KMS-11 (cell line): ENCODE data around the gene UBE2H.
A peak's percentile ranks its signal among the peaks of the same experiment; 100 is the strongest.

Experiments
- H2AFZ ChIP-seq: fragments of 200-600 bp; sonication (generic); 2 replicates; pipeline ENCODE4 v1.6.1; 2016; ENCODE audit warnings: antibody characterized with exemption, mixed run types, low read depth
- H3K27ac ChIP-seq: fragments of 200-600 bp; sonication (generic); 2 replicates; pipeline ENCODE4 v1.6.1; 2016; ENCODE audit warnings: mild to moderate bottlenecking, mixed run types
- H3K27me3 ChIP-seq: fragments of 200-600 bp; sonication (generic); 2 replicates; pipeline ENCODE4 v1.6.1; 2017; ENCODE audit warnings: mild to moderate bottlenecking, low read depth, mixed run types, moderate library complexity; ENCODE audit not compliant: insufficient read depth
- H3K36me3 ChIP-seq: fragments of 200-600 bp; sonication (generic); 2 replicates; pipeline ENCODE4 v1.6.1; 2017; ENCODE audit warnings: mild to moderate bottlenecking, mixed run types; ENCODE audit not compliant: insufficient read depth
- H3K4me1 ChIP-seq: fragments of 200-600 bp; sonication (generic); 2 replicates; pipeline ENCODE4 v1.6.1; 2016; ENCODE audit warnings: mild to moderate bottlenecking, low read depth, mixed run types; ENCODE audit not compliant: poor library complexity, severe bottlenecking
- H3K4me2 ChIP-seq: fragments of 200-600 bp; sonication (generic); 2 replicates; pipeline ENCODE4 v1.7.0; 2016; ENCODE audit warnings: mild to moderate bottlenecking, mixed run types
- H3K4me3 ChIP-seq: fragments of 200-600 bp; sonication (generic); IDR thresholded peaks from 2 replicates; pipeline ENCODE4 v1.6.1; 2017; ENCODE audit warnings: low read depth, low read length, mixed read lengths; ENCODE audit not compliant: insufficient read depth
- H3K79me2 ChIP-seq: fragments of 200-600 bp; sonication (generic); 2 replicates; pipeline ENCODE4 v1.6.1; 2016; ENCODE audit warnings: low read depth, mixed run types; ENCODE audit not compliant: insufficient read depth
- H3K9ac ChIP-seq: fragments of 200-600 bp; sonication (generic); 2 replicates; pipeline ENCODE4 v1.6.1; 2016; ENCODE audit warnings: mild to moderate bottlenecking, mixed run types
- H4K20me1 ChIP-seq: fragments of 200-600 bp; sonication (generic); 2 replicates; pipeline ENCODE4 v1.6.1; 2016; ENCODE audit warnings: mild to moderate bottlenecking, mixed run types; ENCODE audit not compliant: insufficient read depth
- CTCF ChIP-seq: fragments of 200-600 bp; sonication (generic); conservative IDR thresholded peaks from 2 replicates; pipeline ENCODE4 v1.6.1; 2017; ENCODE audit warnings: low read depth, mild to moderate bottlenecking, antibody characterized with exemption, low read length, moderate library complexity, mixed read lengths

UBE2H gene

GRCh38 chr7:129831424-129832058 is 121.2 kb downstream of the UBE2H start:
- no peaks in the 10 kb centered on the region for H4K20me1 ChIP-seq
- H3K4me2 ChIP-seq = no peak overlapping the region
- H3K4me3 ChIP-seq = no peak overlapping the region
- H3K36me3 ChIP-seq = no peaks in the 10 kb centered on the region
- no peaks in the 10 kb centered on the region for H3K27me3 ChIP-seq
- H3K79me2 ChIP-seq = no peaks in the 10 kb centered on the region
- H3K4me1 ChIP-seq = peaks cover 49% of the 10 kb centered on the region
- no peak for TF ChIP-seq CTCF
- no peak overlapping the region for H3K9ac ChIP-seq
- no peak overlapping the region for H2AFZ ChIP-seq
- H3K27ac ChIP-seq = no peak overlapping the region

GRCh38 chr7:129830949-129831348 is 121.8 kb downstream of the UBE2H start:
- H3K9ac ChIP-seq = no peak overlapping the region
- H3K4me1 ChIP-seq = peaks cover 49% of the 10 kb centered on the region
- no peaks in the 10 kb centered on the region for H3K36me3 ChIP-seq
- H3K27ac ChIP-seq = no peak overlapping the region
- no peaks in the 10 kb centered on the region for H3K79me2 ChIP-seq
- H2AFZ ChIP-seq = no peak overlapping the region
- no peaks in the 10 kb centered on the region for H3K27me3 ChIP-seq
- no peak overlapping the region for H3K4me3 ChIP-seq
- no peaks in the 10 kb centered on the region for H4K20me1 ChIP-seq
- TF ChIP-seq CTCF = no peak
- no peak overlapping the region for H3K4me2 ChIP-seq

- no peaks in the 10 kb centered on the region for H3K36me3 ChIP-seq
- no peaks in the 10 kb centered on the region for H3K27me3 ChIP-seq
- peak overlapping the region; percentile 10; the same call in 1 of the 2 replicates for H3K4me2 ChIP-seq
- 0 out of 2 replicates have a peak overlapping the region, but pooled peaks have one; percentile 1 for H2AFZ ChIP-seq
- H3K4me3 ChIP-seq = no peak overlapping the region
- H3K4me1 ChIP-seq = peaks cover 39% of the 10 kb centered on the region
- no peaks in the 10 kb centered on the region for H4K20me1 ChIP-seq
- TF ChIP-seq CTCF = peak; percentile 91
- H3K27ac ChIP-seq = no peak overlapping the region
- H3K79me2 ChIP-seq = no peaks in the 10 kb centered on the region
- H3K9ac ChIP-seq = no peak overlapping the region
Observed at GRCh38 chr7:129829737-129830631, 122.8 kb downstream of the UBE2H start.

- H3K27ac ChIP-seq = no peak overlapping the region
- H3K79me2 ChIP-seq = no peaks in the 10 kb centered on the region
- no peak for TF ChIP-seq CTCF
- H3K36me3 ChIP-seq = no peaks in the 10 kb centered on the region
- H3K4me2 ChIP-seq = no peak overlapping the region
- peaks cover 44% of the 10 kb centered on the region for H3K4me1 ChIP-seq
- H3K9ac ChIP-seq = no peak overlapping the region
- no peak overlapping the region for H2AFZ ChIP-seq
- no peak overlapping the region for H3K4me3 ChIP-seq
- H4K20me1 ChIP-seq = no peaks in the 10 kb centered on the region
- no peaks in the 10 kb centered on the region for H3K27me3 ChIP-seq
Observed at GRCh38 chr7:129828989-129829736, 123.6 kb downstream of the UBE2H start.
